ENCODE data around the gene ATF1.
"Not testable (repeated sequence)": the region's sequence is repeated elsewhere in the genome, so short reads cannot be mapped to it uniquely, and the experiment has no call there.

DNA sequence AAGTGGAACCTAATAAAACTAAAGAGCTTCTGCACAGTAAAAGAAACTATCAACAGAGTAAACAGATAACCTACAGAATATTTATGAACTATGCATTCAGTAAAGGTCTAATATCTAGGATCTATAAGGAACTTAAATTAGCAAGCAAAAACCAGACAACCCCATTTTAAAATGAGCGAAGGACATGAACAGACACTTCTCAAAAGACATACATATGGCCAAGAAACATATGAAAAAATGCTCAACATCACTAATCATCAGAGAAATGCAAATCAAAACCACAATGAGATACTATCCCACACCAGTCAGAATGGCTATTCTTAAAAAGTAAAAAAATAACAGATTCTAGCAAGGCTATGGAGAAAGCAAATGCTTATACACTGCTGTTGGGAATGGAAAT is 91.3 kb downstream of the ATF1 start:
- TF ChIP-seq, protein P1, sequence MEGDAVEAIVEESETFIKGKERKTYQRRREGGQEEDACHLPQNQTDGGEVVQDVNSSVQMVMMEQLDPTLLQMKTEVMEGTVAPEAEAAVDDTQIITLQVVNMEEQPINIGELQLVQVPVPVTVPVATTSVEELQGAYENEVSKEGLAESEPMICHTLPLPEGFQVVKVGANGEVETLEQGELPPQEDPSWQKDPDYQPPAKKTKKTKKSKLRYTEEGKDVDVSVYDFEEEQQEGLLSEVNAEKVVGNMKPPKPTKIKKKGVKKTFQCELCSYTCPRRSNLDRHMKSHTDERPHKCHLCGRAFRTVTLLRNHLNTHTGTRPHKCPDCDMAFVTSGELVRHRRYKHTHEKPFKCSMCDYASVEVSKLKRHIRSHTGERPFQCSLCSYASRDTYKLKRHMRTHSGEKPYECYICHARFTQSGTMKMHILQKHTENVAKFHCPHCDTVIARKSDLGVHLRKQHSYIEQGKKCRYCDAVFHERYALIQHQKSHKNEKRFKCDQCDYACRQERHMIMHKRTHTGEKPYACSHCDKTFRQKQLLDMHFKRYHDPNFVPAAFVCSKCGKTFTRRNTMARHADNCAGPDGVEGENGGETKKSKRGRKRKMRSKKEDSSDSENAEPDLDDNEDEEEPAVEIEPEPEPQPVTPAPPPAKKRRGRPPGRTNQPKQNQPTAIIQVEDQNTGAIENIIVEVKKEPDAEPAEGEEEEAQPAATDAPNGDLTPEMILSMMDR (IDR thresholded peaks at IDR 0.05; ENCODE audit: poor library complexity) = not testable (repeated sequence)
- TF ChIP-seq EZH2 (IDR thresholded peaks at IDR 0.05; ENCODE audit: borderline replicate concordance); EZH2phosphoT487 (IDR thresholded peaks at IDR 0.05; ENCODE audit: low read depth, severe bottlenecking, unreplicated experiment): not testable (repeated sequence)
